GM12873 (cell line): Measurements from ENCODE around the gene THEMIS.

ENCODE experiments used
- TF ChIP-seq, protein P1 (sequence below): IDR thresholded peaks from 2 replicates; pipeline ENCODE4 v1.5.1; 2012; ENCODE audit warnings: low read depth, mild to moderate bottlenecking, moderate library complexity, low read length, control low read depth; ENCODE audit not compliant: insufficient read depth; ENCODE audit errors: missing control alignments

The THEMIS gene

DNA sequence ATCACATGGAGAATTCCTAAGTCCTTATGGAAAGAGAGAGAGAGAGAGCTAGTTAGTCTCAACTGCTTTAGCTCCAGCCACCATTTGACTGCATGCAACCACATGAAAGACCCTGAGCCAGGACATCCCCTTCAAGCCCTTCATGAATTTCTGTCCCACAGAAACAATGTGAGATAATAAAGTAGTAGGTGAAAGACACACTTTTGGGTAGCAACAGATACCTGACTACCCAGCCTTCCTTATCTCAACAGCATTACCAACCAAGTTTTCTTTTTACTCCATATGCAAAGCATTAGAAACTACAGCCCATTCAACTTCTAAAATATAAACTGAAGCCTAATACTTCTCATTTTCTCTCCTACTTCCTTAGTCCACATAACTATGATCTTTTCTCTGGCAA lies 23.2 kb upstream of the THEMIS start:
- TF ChIP-seq, protein P1, sequence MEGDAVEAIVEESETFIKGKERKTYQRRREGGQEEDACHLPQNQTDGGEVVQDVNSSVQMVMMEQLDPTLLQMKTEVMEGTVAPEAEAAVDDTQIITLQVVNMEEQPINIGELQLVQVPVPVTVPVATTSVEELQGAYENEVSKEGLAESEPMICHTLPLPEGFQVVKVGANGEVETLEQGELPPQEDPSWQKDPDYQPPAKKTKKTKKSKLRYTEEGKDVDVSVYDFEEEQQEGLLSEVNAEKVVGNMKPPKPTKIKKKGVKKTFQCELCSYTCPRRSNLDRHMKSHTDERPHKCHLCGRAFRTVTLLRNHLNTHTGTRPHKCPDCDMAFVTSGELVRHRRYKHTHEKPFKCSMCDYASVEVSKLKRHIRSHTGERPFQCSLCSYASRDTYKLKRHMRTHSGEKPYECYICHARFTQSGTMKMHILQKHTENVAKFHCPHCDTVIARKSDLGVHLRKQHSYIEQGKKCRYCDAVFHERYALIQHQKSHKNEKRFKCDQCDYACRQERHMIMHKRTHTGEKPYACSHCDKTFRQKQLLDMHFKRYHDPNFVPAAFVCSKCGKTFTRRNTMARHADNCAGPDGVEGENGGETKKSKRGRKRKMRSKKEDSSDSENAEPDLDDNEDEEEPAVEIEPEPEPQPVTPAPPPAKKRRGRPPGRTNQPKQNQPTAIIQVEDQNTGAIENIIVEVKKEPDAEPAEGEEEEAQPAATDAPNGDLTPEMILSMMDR, result no peak

DNA sequence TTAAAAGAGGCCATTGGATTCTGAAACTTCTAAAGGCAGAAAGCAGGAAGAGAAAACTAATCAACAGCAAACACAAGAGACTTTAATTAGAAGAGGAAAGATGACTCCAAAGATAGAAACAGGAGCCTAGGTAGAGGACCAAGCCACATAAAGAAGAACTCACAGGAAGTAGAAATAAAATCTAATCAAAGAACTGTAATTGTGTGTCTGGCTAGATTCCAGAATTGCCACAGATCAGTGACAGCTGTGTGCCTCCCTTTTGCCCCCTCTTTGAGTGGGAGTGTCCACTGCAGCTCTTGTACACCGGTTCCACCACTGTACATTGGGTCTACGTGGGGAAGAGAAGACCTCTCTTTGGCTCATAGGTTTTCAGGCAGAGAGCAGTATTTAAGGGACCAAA lies 22.3 kb upstream of the THEMIS start:
- TF ChIP-seq, protein P1, result no peak

DNA sequence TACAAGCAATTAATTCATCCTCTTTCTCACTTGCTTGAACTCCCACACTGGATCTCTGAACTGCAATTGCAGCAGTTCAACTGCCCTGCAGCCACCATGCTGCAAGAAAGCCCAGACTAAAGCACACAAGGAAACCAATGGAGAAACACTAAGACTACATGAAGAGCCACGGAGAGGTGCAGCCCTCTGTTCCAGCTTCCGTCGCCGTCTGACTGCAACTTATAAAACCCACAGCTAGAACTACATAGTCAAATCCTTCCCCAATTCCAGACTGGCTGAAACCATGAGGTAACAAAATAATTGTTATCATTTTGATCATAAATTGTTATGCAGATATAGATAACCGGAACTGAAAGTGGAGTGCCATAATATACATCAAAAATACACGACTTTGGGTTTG lies 21.1 kb upstream of the THEMIS start:
- TF ChIP-seq, protein P1, result no peak

DNA sequence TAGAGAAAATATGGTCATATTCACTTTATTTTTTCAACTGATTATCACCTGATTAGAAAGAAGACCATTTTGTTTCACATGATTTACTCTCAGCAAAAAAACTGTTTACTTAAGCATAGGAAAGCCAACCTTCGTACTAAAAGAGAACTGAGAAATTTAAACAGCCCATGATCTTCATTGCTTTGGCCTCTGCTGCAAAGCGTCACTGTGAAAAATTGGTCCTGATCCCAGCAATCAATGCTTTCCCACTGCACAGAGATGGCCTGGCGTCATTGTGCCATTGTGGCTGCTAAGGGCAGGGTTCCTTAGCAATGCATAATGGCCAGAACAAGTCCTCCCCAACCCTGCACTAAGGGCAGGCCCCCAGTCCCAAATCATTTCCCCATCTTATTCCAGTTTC lies 19.9 kb upstream of the THEMIS start:
- TF ChIP-seq, protein P1, result no peak

DNA sequence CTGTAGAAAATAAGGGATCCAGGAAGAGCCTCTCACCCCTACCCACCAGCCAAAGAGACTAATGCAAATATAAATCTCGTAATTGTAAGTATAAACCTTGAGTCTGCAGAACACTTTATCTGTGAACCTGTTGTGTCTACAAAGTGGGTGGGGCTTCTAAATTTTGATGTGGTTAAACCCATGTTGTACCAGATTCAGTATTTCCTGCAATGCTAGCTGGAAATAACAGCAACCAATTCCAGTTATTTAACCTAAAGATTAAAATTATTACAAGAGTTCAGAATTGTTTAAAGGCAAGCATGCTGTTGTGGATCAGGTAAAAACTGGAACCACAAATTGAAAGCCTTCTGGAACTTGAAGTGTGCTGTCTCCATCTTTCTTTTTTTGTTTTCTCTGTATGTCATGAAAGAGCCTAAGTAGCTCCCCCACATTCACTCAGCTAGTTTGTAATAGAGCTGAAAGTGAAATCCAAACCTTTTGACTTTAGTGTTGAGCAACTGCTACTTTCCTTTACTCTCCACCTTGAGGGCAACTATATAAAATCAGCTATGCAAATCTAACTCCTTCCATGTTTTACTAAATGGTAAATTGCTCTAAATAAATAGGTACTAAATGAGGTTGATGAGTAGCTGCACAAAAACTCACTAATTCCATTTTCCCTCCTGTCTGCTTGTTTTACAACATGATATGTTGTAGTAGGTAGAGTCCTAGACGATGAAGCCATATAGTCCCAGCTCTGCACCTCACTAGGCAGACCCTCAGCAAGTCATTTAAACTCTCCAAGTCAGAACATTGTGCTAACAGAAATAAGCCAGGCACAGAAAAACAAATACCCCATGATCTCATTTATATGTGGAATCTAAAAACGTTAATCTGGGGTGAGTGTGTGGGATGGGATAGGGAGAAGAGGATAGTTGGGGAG lies 17.9 kb upstream of the THEMIS start:
- TF ChIP-seq, protein P1, result no peak

DNA sequence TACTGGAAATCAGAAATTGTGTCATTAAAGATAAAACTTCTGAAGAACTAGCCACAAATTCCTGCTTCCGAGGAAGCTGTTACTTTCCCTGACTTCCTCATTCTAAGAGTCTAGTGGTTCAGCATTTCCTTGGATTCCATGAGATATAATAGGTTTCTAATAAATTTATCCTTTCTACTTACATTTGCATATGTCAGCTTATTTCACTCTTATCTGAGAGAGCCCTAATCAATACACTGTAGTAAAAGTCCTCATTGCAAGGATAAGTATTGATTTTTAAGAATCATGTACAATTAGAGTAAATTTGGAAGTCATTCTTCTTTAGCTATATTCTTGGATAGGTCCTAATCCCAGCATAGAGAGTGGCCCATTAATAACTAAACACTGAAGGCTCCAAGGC lies 16.9 kb upstream of the THEMIS start:
- TF ChIP-seq, protein P1, result no peak

DNA sequence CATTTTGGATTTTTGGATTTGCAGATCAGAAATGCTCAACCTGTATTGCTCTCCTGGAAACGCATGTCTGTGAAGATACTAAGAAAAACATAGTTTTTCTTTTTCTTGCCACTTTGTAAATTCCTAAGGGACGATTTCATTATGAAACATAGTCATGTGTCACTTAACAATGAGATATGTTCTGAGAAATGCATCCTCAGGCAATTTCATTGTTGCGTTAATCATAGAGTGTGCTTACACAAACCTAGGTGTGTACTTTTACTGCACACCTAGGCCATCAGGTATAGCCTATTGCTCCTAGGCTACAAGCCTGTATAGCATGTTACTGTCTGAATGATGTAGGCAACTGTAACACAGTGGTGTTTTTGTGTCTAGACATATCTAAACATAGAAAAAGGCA lies 13.4 kb upstream of the THEMIS start:
- TF ChIP-seq, protein P1, result no peak
